Measurements from ENCODE around the gene SMIM30. TPM values are rescaled to one million over a fixed set of nuclear protein-coding genes. Genes with fewer than 3 reads are reported as not detected.

SMIM30 gene
- total and polyA plus RNA-seq, 12 donors, result 44.4 to 145 (median 70.5) TPM

DNA sequence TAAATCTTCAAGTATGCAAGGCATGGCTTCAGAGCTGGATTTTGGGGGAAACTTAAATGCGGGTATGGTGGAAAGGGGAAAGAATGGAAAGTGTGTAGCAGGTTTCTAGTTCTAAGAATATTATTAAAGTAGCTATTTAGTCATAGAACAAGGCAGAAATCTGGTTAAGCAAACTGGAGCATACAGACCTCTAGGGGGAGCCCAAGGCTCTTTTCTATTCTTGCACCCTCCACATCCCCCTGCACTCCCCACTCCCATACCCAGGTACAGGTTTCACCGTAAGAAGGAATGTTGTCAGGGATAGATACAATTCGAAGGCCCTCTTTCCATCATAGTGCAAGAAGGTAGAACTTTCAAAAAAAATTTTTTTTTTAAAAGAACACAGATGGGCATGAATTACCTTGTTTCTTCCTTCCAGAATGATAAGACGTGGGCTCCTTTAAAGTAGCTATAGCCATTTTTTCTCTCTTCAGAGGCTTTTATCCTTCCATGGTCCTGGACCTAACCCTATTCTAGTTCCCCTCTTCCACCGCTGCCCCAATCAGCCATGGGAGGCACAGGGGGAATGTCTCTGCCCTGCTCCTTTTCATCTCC, 41.5 kb upstream of the SMIM30 start:
- Histone ChIP-seq H3K9me3 (replicated peaks in 1 of 3) (no peaks in the 10 kb centered on the region), H3K27ac (no peak overlapping the region), H3K4me3 (no peak overlapping the region), H3K4me1 (replicated peaks in 1 of 2) (no peaks in the 10 kb centered on the region), H3K36me3 (replicated peaks in 1 of 2) (no peaks in the 10 kb centered on the region), H3K27me3 (no peaks in the 10 kb centered on the region)
- 51 to 59% (median 52%) methylated on average over 5 of the region's 5 CpGs for WGBS, 4 donors
- intact Hi-C loops (cut with DNase I), result no loop called here
- DNase-seq, result peak in 4 of 7 donors; percentile 8 to 35 (median 18)
- TF ChIP-seq POLR2A (IDR thresholded peaks at IDR 0.05), result no peak
- TF ChIP-seq, protein P1, sequence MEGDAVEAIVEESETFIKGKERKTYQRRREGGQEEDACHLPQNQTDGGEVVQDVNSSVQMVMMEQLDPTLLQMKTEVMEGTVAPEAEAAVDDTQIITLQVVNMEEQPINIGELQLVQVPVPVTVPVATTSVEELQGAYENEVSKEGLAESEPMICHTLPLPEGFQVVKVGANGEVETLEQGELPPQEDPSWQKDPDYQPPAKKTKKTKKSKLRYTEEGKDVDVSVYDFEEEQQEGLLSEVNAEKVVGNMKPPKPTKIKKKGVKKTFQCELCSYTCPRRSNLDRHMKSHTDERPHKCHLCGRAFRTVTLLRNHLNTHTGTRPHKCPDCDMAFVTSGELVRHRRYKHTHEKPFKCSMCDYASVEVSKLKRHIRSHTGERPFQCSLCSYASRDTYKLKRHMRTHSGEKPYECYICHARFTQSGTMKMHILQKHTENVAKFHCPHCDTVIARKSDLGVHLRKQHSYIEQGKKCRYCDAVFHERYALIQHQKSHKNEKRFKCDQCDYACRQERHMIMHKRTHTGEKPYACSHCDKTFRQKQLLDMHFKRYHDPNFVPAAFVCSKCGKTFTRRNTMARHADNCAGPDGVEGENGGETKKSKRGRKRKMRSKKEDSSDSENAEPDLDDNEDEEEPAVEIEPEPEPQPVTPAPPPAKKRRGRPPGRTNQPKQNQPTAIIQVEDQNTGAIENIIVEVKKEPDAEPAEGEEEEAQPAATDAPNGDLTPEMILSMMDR (IDR thresholded peaks at IDR 0.05), result peak; percentile 24 to 53 (median 41)

DNA sequence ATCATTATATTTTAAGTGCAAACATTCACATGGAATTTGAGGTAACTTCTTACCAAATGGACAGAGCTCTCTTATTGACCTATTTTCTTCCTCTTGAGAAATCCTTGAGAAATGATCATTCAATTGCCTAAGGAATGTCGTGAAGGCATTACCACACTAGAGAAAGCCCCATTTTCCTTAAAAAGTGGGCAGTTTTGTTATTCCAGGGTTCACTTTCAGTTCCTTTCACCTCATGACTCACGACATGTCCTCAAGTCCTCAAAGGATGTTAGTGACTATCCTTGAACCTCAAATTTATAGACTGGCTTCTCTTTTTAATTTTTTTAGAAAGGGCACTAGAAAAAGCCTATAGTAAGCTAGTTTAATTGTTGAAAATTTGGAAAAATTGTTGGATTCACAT, 40.4 kb upstream of the SMIM30 start:
- 45 to 61% (median 54%) methylated on average over 2 of the region's 2 CpGs for WGBS, 4 donors
- H3K27me3 ChIP-seq, result no peaks in the 10 kb centered on the region
- no peaks in the 10 kb centered on the region for H3K4me1 ChIP-seq (replicated peaks in 1 of 2)
- no peak for DNase-seq
- no peak overlapping the region for H3K4me3 ChIP-seq
- no peak overlapping the region for H3K27ac ChIP-seq
- TF ChIP-seq POLR2A (IDR thresholded peaks at IDR 0.05), result no peak
- TF ChIP-seq, protein P1 (IDR thresholded peaks at IDR 0.05), result no peak
- no peaks in the 10 kb centered on the region for H3K9me3 ChIP-seq (replicated peaks in 1 of 3)
- no peaks in the 10 kb centered on the region for H3K36me3 ChIP-seq (replicated peaks in 1 of 2)
- intact Hi-C loops (cut with DNase I), result no loop called here

DNA sequence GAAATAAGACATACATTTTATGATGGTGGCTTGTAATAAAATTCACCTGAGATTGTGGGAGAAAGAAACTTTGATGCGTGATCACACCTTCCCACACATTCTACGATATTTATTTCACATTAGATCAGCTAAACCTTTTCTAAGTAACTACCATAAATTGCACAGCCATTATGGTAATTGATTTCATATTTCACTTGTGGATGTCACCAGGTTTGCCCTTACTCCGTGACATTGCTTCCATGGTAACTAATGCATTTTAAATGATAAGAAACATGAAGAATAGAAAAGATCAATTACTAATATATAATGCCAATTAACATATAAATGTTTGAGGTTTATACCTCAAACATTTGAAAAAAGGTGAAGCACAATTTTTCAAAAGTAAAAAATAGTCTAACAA, 35.8 kb upstream of the SMIM30 start:
- DNase-seq, result no peak
- no peaks in the 10 kb centered on the region for H3K27me3 ChIP-seq

DNA sequence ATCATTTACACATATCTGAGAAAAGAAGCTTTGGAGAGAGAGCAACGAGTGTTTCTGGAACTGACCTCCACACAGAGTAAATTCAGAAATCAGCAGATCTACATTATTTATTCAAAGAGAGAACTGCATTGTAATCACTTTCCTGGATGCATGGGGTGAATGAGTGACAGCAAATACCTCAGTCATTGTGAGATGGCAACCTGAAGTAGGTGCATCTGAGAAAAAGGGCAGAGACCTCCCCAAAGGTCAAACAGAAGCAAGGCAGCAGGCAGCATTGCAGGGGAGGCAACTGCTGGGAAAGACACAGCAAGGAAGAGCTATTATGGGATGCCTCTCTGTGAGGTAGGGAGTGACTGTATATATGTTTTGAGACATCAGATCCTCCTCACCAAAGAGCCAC, 26.5 kb upstream of the SMIM30 start:
- no peak for DNase-seq
- intact Hi-C loops (cut with DNase I), result no loop called here
- no peaks in the 10 kb centered on the region for H3K9me3 ChIP-seq (replicated peaks in 1 of 3)
- H3K27ac ChIP-seq, result no peak overlapping the region
- 34 to 50% (median 38%) methylated on average over 1 of the region's 1 CpG for WGBS, 4 donors
- TF ChIP-seq, protein P1 (IDR thresholded peaks at IDR 0.05), result no peak
- no peak for TF ChIP-seq POLR2A (IDR thresholded peaks at IDR 0.05)
- no peaks in the 10 kb centered on the region for H3K4me1 ChIP-seq (replicated peaks in 1 of 2)
- no peaks in the 10 kb centered on the region for H3K27me3 ChIP-seq
- no peaks in the 10 kb centered on the region for H3K36me3 ChIP-seq (replicated peaks in 1 of 2)
- no peak overlapping the region for H3K4me3 ChIP-seq

More for the DNA sequence above, 35.8 kb upstream of the SMIM30 start:
- Histone ChIP-seq H3K4me3 (no peak overlapping the region), H3K9me3 (replicated peaks in 1 of 3) (no peaks in the 10 kb centered on the region), H3K36me3 (replicated peaks in 1 of 2) (no peaks in the 10 kb centered on the region), H3K27ac (no peak overlapping the region), H3K4me1 (replicated peaks in 1 of 2) (no peaks in the 10 kb centered on the region)
- 83 to 89% (median 88%) methylated on average over 3 of the region's 3 CpGs for WGBS, 4 donors
- intact Hi-C loops (cut with DNase I), result no loop called here
- TF ChIP-seq, protein P1 (IDR thresholded peaks at IDR 0.05), result no peak
- TF ChIP-seq POLR2A (IDR thresholded peaks at IDR 0.05), result no peak

Measured in adrenal gland (tissue), 12 donors.